GM21717 (cell line): Measurements from ENCODE around the gene ALG9.
A peak's percentile ranks its signal among the peaks of the same experiment; 100 is the strongest.
"Not testable (repeated sequence)": the region's sequence is repeated elsewhere in the genome, so short reads cannot be mapped to it uniquely, and the experiment has no call there.

Experiments used
- ATAC-seq: cut with Tn5 transposase; IDR thresholded peaks from one replicate; pipeline ENCODE4 v1.9.1; 2021; ENCODE audit warnings: mild to moderate bottlenecking, moderate library complexity; ENCODE audit not compliant: unreplicated experiment

ALG9 gene

DNA sequence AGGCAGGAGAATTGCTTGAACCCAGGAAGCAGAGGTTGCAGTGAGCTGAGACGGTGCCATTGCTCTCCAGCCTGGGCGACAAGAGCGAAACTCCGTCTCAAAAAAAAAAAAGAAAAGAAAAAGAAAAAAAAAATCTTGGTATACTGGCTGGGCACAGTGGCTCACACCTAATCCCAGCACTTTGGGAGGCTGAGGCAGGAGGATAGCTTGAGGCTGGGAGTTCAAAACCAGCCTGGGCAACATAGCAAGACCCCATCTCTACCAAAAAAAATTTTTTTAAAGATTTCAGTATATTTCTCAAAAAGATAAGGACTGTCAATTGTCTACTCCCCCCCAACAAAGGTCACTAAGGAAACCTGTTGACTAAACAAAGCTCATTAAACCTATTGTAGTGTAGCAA lies 13.7 kb upstream of the ALG9 start:
- not testable (repeated sequence) for ATAC-seq

DNA sequence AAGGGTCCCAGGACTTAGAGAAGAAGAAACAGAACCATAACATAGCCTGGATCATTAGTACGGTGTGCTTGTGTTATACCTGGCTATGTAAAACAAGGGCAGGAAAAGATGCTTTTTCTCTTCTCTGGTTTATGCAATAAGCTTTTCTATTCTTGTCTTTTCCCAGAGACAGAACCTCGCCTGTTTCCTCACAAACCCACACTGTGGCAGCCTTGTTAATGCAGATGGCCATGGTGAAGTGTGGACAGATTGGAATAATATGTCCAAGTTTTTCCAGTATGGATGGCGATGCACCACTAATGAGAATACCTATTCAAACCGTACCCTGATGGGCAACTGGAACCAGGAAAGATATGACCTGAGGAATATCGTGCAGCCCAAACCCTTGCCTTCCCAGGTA lies 10.8 kb upstream of the ALG9 start:
- no peak for ATAC-seq

DNA sequence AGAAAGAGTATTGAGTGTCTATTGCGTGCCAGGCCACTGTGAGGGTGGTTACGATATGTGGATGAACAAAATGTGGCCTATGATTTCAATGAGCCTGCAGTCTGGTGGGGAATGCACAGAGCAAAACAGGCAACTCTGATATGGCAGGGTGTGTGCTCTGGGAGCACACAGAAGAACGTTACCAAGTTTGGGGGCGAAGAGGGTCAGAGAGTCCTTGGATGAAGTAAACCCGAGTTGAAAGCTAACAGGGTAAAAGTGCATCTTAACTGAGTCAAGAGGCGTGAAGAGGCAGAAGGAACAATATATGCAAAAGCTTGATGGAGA lies 8.2 kb upstream of the ALG9 start:
- ATAC-seq, result no peak

DNA sequence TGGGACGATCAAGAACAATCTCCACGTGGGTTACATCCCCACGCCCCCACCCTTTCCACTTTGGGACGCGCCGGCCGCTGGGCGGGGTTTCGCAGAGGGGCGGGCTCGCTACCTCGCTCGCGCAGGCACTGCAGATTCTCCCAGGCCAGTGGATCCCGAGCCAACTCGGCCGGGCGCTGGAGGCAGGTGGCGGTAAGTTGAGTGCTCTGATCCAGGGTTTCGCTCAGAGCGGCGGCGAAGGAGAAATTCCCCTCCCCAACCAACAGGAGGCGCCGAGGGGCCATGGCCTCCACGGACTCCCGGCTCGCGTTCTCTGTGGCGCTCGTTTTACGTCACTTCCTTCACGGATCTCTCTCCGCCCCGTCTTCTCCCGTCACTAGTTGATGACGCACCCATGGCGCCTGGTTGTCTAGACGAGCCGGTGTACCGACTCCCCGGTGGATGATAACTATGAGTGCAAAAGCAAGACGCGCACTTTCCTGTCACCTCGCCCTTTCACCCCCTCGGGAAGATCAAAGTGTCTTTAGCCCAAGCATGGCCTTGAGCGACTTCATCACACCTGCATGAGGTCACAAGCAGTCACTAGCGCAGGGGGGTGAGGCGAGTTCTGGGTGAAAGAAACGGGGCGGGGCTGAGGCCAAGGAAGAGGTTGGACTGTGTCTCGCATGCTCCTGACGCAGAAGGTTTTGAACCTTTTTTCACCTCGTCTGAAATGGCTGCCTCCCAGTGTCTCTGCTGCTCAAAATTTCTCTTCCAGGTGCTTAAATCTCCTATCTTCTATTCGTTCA lies 7.7 kb upstream of the ALG9 start, which contains the start of the genes CFAP68 and FDXACB1:
Gene CFAP68 (plus strand): TSS at position 693 of the 788 bp plus-strand sequence. CDS start 20 bp downstream, at position 713.
Gene FDXACB1 (minus strand): TSS at position 317 of the 788 bp plus-strand sequence. CDS start 33 bp downstream, at position 284.
- peak; percentile 94 for ATAC-seq

DNA sequence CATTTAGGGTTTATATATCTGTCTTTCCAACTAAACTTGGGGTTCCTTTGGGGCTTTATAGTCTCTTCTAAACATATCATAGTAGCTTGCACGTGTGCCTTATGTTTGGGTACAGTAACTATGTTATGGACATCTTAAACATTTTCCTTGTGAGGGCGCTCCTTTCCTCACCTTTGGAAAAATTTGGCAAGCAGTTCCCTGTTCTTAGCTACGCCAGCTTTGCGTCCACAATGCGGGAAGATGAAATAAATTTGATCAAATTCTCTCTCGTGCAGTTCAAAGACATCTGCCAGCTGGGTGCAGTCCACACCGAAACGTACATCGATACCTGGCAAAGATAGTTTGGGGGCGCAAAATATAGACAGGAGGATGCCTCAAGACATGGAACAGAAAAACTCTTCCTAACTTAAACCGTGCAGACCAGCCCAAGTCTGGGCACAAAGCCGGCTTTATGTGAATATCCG lies 7.0 kb upstream of the ALG9 start:
- ATAC-seq, result peak; percentile 11

DNA sequence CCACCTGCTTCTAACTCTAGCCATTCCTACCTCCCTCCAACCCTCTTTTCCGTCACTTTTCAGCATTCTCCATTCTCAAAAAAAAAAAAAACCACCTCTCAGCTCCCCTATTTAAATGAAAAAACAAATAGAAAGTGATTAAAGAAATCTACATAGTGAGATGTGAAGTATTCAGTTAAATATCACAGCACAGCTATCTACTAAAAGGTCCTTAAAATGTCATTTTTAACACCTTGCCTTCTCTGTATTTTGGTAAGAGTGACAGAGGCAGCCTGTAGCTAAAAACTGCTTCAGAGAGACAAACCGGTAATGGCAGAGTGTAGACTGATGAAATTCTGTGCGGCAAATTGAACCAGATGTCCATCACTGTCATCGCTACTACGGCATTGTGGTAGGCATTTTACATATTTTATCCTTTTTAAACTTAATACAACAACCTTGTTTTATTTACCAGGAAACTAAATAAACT lies 346 bp upstream of the ALG9 start:
- no peak for ATAC-seq

DNA sequence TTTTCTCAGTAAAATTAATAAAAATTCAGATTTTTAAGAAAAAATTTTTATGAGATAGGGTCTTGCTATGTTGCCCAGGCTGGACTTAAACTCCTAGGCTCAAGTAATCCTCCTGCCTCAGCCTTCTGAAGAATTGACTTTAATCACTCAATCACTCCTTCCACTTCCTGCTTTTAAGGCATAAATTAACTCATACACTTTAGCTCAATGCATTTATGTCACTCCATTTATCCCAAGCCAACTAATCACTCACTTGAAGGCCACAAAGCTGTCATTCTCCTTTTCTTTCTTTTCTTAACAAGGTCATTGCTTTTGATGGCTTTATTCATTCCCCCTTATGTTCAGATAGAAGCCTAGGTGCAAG lies 877 bp downstream of the ALG9 start:
- peak; percentile 21 for ATAC-seq

DNA sequence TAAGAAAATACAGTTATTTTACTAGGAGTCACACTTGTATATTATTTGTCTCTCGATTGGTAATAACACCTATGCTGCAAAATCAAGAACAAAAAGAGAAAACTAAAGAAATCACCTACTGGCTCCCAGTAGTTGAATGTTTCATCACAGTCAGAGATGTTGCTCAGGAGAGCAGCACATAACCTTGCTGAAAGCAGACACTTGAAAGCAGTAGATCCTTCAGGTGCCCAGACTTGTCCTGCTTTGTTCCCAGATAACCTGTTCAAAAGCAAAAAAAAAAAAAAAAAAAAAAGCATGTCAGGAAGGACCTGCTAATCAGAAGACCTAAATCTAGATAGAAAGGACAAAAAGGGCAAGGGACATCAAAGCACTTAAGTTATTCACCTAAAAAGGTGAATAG lies 1.3 kb downstream of the ALG9 start:
- ATAC-seq, result no peak

DNA sequence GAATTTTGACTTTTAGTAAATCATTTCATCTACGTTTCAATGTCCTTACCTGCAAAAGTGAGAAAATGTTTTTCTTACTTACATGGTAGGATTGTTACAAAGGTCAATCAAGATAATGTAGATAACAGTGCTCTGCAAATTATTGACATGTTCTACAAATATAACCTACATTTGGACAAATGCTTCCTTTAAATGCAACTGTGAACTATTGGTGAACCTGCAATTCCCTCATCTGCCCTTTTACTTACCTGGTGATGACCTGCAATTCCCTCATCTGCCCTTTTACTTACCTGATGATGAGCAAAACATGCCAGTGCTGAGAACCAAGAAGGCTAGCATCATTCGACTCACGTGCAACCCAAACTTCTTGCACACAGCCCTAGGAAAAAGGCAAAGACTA lies 11.1 kb downstream of the ALG9 start:
- ATAC-seq, result no peak

DNA sequence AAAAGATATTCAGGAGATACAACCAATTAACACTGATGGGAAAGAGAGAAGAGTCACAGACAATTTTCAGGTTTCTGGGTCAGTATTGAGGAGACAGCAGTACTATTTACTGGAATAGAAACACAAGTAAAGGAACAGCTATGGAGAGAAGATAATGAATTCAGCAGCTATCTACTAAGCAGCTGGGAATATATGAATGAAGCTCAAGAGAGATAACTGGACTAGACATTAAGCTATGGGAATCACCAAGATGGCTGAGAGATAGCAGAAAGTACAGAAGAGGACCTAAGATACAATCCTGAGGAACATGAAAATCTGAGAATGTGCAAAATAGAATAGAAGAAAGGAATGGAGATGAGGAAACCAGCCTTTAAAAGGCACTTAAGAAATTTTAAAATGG lies 15.9 kb downstream of the ALG9 start:
- no peak for ATAC-seq

DNA sequence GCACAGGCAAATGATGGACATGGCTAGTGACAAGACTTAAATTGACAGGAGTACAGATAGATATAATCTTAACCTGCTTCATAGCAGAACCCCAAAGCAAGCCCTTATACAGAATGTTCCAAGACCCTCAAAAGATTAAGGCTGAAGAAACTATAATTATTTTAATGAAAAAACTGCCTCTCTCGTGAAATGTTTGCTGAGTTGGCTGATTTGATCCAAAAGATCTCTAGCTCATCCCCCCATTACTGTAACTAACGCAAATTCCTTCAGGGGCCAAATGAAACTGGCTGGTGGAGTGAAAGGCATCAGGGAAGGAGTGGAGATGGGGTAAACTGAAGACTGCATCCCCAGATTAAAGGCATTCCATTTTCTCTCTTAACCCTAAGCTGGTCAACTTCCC lies 19.3 kb downstream of the ALG9 start:
- no peak for ATAC-seq

DNA sequence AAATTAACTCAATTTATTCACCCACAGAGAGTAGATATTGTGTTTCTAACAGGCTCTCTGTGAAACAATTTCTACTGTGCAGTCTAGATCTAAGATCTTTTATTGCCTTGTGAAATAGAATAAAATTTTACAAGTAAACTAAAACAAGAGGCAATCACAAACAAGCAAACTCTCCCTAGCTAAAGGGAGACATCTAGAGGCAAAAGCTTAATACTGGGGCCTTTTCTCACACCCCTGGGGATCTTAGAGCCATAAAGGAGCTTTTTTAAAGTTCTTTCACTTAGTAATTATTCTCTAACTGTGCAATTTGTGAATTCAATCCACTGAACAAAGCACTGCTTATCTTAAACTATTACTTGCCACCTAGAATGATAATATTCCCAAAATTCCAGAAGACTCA lies 19.7 kb downstream of the ALG9 start:
- ATAC-seq, result no peak

DNA sequence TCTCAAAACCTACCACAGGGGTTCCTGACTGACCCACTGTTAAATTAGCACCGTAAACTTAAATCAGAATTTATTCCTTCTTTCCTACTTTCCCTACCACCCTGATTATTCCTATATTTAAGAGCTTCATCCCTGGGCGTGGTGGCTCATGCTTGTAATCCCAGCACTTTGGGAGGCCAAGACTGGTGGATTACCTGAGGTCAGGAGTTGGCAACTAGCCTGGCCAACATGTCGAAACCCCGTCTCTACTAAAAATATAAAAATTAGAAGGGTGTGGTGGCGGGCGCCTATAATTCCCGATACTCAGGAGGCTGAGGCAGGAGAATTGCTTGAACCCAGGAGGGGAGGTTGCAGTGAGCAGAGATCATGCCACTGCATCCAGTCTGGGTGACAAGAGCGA lies 20.3 kb downstream of the ALG9 start:
- no peak for ATAC-seq

DNA sequence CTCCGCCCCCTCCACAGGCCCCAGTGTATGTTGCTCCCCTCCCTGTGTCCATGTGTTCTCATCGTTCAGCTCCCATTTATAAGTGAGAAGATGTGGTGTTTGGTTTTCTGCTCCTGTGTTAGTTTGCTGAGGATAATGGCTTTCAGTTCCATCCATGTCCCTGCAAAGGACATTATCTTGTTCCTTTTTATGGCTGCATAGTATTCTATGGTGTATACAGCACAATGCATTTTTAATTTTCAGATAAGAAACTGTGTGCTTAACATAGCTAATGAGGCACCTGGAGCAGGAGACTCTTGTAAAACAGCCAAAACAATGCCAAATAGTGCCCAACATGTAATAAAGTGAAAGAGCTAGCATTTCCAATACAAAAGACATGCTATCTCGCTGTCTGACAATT lies 21.8 kb downstream of the ALG9 start:
- ATAC-seq, result no peak

DNA sequence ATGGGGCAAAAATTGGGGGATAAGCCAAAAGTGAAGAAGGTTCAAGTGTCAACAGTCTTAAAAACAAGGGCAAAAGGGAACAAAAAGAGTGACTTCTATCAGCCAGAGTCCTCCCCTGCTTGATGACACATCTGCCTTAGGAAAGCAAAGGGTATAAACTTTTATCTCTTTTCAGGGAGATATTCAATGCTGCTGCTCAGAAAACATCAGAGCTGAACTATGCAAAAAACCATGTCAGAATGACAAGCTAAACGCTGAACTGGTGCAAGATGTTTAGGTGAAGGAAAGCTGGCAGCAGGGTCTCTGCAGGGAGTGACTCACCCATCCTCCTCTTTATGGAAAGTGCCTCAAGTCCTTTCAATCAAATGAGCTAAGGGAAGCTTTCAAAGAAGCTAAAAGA lies 24.7 kb downstream of the ALG9 start:
- ATAC-seq, result no peak

DNA sequence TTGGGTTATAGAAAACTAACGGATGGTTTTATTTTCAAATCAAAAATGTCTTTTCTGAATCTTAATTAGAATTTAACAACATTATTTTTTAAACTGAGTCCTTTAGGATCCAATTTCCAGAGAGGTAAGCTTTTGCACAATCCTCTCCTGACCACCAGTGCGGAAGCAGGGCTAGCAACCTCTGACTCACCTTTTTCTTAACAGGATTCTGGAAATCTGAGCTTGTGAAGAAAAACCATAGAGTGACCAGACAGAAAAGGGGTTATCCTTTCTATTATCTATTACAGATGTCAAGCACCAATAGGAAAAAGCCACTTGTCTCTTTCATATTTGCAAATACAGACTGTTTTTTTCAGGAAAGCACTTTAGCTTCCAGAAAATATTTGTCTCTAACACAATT lies 25.3 kb downstream of the ALG9 start:
- ATAC-seq, result no peak

DNA sequence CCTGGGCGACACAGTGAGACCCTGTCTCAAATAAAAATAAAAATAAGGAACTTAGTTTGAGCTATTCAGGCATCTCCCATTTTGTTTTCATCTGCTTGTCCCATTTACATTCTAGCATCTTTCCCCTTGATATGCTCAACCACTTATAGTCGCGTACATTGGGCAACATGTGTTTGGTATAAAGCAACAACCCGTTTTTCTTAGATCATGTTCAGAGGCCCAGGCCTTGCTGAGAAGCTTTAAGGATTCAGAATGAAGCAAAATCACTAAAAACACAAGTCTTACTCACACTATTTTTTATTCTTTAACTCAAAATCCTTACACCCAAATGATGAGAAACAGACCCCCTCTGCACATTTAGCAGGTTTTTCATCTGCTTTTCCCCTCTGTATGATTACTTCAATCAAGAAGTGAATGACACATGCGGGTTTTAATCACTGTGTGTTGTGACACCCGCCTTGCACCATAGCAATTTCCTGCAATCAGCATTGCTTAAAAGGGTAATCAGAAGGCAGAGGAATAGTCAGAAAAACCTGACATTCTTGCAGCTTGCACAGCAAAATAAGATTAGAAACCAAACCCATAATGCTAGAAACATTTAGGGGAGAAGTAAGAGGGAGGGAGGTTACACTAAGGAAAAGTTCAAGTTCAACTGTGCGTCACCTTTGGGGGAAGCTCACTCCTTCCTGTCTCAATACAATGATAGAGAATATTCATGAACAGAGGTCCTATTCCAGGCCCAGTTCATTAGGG lies 25.9 kb downstream of the ALG9 start:
- no peak for ATAC-seq

DNA sequence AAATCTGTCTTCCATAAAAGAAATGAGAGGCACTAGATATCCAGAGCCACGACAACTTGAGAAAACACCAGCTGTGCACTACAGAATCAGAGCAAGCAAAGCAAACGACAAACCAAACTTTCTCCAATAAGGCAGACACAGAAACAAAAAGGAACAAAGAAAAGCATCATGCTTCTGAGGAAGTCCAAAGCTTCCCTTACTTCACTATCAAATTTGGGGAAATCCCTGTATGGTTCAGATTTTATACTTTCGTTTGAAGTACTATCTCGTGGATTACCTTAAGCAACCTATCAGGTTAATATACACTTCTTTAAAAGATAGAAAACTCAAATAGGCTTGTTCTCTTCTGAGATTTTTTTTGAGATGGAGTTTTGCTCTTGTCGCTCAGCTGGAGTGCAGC lies 27.7 kb downstream of the ALG9 start:
- ATAC-seq, result no peak

DNA sequence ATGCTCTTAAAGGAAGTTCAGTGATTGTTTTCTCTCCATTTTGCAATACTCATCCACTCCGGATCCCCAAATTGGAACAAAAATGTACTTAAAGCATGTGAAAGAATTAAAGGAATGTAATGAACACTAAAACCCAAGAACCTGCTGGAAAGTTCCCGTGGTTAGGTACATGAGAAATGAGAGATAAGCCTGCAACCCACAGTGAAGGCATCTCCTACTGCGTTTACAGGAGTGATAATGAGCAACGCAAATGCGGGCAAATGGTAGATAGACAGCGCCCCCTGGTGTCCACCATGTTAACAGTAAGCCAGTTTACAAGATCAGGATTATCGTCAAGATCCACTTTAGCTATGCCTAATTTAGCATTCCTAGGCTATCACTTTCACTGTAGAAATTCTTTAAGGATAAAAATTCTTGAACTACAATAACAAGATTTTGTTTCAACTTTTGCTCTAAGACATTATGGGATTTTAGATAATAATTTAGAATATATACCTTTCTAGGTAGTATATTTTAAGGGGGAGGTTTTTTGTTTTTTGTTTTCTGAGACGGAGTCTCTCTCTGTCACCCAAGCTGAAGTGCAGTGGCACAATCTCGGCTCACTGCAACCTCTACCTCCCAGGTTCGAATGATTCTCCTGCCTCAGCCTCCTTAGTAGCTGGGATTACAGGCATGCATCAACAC lies 29.9 kb downstream of the ALG9 start:
- peak; percentile 66 for ATAC-seq

DNA sequence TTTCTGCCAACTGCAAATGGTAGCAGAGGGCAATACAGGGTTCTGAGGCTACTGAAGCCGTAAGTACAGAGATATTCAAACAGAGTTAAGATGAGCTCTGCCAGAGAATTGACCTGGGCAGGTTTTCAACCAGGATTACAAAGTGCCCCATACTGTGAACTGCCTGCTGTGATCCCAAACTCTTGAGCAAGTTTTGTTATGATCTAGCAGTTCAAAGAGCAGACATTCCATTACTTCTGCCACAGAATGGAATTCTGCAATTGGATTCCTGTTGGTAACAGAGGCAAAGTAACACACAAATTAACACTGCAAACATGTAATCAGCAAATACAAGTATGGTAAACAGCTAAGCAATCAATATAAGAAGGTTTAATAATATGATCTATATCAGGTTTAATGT lies 31.2 kb downstream of the ALG9 start:
- ATAC-seq, result no peak

DNA sequence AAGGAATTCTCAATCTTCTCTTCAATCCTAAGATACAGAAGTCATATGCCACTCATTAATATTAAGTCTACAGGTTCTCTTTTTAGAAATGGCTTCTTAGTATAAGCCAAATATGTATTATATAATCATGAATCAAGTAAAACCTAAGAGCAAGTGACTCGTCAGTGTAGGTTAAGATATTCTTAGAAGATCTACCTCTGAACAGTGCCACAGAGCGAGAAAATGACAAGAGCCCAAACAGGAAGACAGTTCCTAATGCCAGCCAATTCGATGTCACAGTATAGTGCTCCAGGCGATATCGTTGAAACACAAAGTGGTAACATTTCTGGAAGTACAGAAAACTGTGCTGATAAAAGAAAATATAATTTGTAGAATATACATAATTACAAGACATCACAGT lies 33.3 kb downstream of the ALG9 start:
- ATAC-seq, result no peak
